BJ (cell line): Measurements from ENCODE around the gene COX8C. TPM values are rescaled to one million over a fixed set of nuclear protein-coding genes. Genes with fewer than 3 reads are reported as not detected.

Source experiments
- CTCF ChIA-PET: fragments of 350-600 bp; formaldehyde crosslinking; extraction: SDS; loops from one replicate; lab custom pipeline; 2021; ENCODE audit warnings: antibody characterized with exemption, inconsistent platforms; lab: Yijun Ruan, JAX
- POLR2A ChIA-PET: fragments of 300-600 bp; sonication (Branson Sonifier 250); formaldehyde crosslinking; extraction: SDS; loops from one replicate; lab custom pipeline; 2021; ENCODE audit warnings: antibody characterized with exemption; lab: Charles Lee
- DNase-seq: peaks from one replicate; pipeline ENCODE4 v3.0.0-alpha.2; 2011; ENCODE audit warnings: low read depth
- H3K27me3 ChIP-seq: 2 replicates; pipeline ENCODE4 v1.6.0; 2011; ENCODE audit warnings: low read length; ENCODE audit not compliant: control insufficient read depth, insufficient read depth
- H3K36me3 ChIP-seq: 2 replicates; pipeline ENCODE4 v1.5.1; 2011; ENCODE audit warnings: low read length; ENCODE audit not compliant: control insufficient read depth, insufficient read depth
- H3K4me3 ChIP-seq: 2 replicates; pipeline ENCODE4 v1.5.1; 2011; ENCODE audit warnings: low read depth, mild to moderate bottlenecking, control low read depth, low read length
- CTCF ChIP-seq: IDR thresholded peaks from 2 replicates; pipeline ENCODE4 v1.5.1; 2011; ENCODE audit warnings: low read depth, mild to moderate bottlenecking, control low read depth, inconsistent platforms, low read length, moderate library complexity; ENCODE audit not compliant: insufficient read depth
- polyA plus RNA-seq: library from polyadenylated mRNA; depleted of rRNA; stranded (reverse); fragments of >200 nt; gene quantifications from 2 replicates; pipeline ENCODE4 v1.2.3, GENCODE V29; 2011

Gene COX8C
- polyA plus RNA-seq, 1 experiment = not detected

DNA sequence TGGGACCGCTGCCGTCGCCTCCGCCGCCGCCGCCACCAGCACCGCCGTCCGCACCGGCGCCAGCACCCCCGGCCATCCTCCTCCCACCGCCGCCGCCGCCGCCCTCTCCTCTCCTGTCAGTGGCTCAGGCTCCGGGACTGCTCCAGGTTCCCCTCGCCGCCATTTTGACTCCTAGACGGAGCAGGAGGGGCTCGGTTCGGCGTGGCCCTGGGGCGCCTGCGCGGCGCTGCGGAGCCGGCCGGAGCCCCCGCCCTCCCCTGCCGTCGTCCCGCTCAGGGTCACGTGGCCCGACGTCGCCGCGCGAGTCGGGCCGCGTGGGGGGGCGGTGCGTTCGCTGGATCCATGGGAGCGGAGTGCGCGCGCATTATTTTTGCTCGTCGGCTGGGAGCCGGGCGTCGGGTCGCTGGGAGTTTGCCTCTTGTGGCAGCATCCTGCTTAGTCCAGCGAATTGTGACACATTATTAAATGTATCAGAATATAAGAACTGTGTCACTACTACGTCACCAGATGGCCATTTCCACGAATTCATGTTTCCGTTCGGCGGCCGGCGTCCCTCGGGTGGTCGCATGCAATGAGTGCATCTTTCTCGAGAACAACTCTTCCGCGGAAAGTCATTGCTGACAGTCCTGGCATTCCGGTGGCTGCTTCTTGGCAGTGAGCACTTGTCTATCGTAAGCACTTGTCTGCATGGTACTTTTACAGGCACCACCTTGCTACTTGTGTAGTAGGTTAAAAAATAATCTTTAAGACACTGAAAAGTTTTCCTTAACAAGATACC lies 13.9 kb upstream of the COX8C start, which contains the start of gene BTBD7:
TSS of gene BTBD7 (minus strand) at position 184 of the 778 bp plus-strand sequence. CDS start 36,985 bp downstream, outside the sequence.
- POLR2A ChIA-PET = no interaction called here
- DNase-seq = peak; percentile 54
- peak within 1 kb of the TSS; percentile 72 for H3K4me3 ChIP-seq
- CTCF ChIA-PET = interaction anchor here (1.0 kb wide), 1 partner anchor 148 kb away, joined by 3 read pairs; the partner anchor contains the start of genes LYSET and MOAP1
- no peaks in the 10 kb centered on the region for H3K36me3 ChIP-seq
- peak; percentile 22; the same call in 1 of the 2 replicates for TF ChIP-seq CTCF
- H3K27me3 ChIP-seq = no peaks in the 10 kb centered on the region

GRCh38 chr14:93333631-93334103 lies 13.3 kb upstream of the COX8C start:
- peak overlapping the region; percentile 72 for H3K4me3 ChIP-seq
- no peak for TF ChIP-seq CTCF
- CTCF ChIA-PET = interaction anchor here (1.0 kb wide), 1 partner anchor 149 kb away, joined by 3 read pairs; the partner anchor contains the start of genes LYSET and MOAP1
- no peaks in the 10 kb centered on the region for H3K27me3 ChIP-seq
- no peak for DNase-seq
- no peaks in the 10 kb centered on the region for H3K36me3 ChIP-seq
- POLR2A ChIA-PET = no interaction called here

DNA sequence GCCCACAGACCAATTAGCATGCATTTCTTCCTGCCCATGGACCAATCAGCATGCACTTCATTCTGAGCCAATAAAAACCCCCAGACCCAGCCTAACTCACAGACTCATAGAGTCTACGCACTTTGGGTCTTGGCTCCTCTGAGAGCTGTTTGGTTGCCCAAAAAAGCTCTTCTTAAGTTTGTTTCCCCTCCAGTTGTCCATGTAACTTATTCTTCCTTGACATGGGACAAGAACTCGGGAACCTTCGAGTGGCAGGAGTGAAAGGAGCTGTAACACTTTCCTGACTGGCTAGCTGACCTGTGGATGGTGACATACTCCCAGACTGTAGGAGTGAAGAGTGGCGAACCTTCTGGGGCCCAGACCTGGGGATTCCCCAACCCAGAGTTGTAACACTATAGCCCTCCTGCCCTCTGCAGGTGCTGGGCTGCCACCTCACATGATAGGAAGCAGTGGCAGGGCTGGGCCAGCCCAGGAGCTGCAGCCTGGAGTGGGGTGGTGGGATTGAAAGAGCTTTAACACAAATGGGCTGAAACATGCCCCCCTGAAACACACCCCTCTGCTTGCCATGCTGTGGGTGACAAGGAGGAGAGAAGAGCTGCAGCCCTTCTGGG lies 9.7 kb upstream of the COX8C start:
- CTCF ChIA-PET = no interaction called here
- POLR2A ChIA-PET = no interaction called here
- Histone ChIP-seq H3K36me3 (no peaks in the 10 kb centered on the region), H3K4me3 (no peak overlapping the region), H3K27me3 (no peaks in the 10 kb centered on the region)
- no peak for DNase-seq
- no peak for TF ChIP-seq CTCF

GRCh38 chr14:93337884-93338283 lies 9.1 kb upstream of the COX8C start:
- H3K36me3 ChIP-seq = no peaks in the 10 kb centered on the region
- no peak for TF ChIP-seq CTCF
- ChIA-PET CTCF (no interaction called here), POLR2A (no interaction called here)
- no peak for DNase-seq
- no peak overlapping the region for H3K4me3 ChIP-seq
- H3K27me3 ChIP-seq = no peaks in the 10 kb centered on the region

DNA sequence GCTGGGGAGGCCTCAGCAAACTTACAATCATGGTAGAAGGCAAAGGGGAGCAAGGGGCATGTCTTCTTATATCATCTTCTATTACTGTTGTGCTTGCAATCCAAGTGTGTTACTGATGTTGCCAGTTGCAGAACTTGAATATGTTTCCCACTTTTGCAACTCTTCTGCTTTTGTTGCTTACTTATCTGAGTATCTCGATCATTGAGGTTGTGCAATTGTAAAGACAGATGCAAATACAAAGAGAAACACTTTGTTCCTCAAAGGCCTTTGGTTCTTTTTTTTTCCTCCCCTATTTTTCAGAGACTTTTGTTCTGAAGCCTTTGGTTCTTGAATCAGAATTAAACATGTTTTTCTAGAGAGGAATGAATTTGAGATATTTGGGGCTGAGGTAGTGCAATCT lies 3.7 kb upstream of the COX8C start:
- H3K4me3 ChIP-seq = no peak overlapping the region
- ChIA-PET CTCF (no interaction called here), POLR2A (no interaction called here)
- no peak for TF ChIP-seq CTCF
- no peaks in the 10 kb centered on the region for H3K36me3 ChIP-seq
- DNase-seq = no peak
- no peaks in the 10 kb centered on the region for H3K27me3 ChIP-seq
